ENCODE data around the gene NKX6-2. TPM values are rescaled to one million over a fixed set of nuclear protein-coding genes. Genes with fewer than 3 reads are reported as not detected.

The NKX6-2 gene
- total and polyA plus RNA-seq, 10 of the 15 experiments (the other 5 are each of a cell fraction or from before 2014, with no cell fraction given): 0.45 to 1.8 TPM; not detected in 8

DNA sequence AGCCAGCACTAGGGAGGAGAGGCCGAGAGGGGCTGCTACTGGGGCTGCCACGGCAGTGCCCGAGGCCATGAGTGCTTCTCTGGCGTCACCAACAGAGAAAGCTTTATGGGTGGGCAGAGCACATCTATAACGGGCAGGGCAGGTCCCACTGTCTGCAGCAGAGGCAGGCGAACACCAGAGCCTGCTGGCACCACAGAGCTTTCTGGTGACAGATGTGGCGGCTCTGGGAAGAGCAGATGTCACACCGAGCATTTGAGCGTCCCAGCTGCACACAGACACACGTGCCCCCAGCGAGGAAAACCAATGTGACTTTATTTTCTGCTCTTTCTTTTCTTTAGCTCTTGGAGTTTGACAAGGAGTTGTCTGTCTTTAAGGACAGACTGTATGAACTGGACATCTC, 20.5 kb downstream of the NKX6-2 start (continued):
- TF ChIP-seq IKZF2 (IDR thresholded peaks at IDR 0.05) (no peak), EZH2 (IDR thresholded peaks at IDR 0.05; ENCODE audit: borderline replicate concordance, control insufficient read depth, low read depth, low read length) (no peak), KLF5 (IDR thresholded peaks at IDR 0.05; ENCODE audit: partially characterized antibody) (no peak)
- TF ChIP-seq, protein P1, sequence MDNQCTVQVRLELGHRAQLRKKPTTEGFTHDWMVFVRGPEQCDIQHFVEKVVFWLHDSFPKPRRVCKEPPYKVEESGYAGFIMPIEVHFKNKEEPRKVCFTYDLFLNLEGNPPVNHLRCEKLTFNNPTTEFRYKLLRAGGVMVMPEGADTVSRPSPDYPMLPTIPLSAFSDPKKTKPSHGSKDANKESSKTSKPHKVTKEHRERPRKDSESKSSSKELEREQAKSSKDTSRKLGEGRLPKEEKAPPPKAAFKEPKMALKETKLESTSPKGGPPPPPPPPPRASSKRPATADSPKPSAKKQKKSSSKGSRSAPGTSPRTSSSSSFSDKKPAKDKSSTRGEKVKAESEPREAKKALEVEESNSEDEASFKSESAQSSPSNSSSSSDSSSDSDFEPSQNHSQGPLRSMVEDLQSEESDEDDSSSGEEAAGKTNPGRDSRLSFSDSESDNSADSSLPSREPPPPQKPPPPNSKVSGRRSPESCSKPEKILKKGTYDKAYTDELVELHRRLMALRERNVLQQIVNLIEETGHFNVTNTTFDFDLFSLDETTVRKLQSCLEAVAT (IDR thresholded peaks at IDR 0.05): no peak

DNA sequence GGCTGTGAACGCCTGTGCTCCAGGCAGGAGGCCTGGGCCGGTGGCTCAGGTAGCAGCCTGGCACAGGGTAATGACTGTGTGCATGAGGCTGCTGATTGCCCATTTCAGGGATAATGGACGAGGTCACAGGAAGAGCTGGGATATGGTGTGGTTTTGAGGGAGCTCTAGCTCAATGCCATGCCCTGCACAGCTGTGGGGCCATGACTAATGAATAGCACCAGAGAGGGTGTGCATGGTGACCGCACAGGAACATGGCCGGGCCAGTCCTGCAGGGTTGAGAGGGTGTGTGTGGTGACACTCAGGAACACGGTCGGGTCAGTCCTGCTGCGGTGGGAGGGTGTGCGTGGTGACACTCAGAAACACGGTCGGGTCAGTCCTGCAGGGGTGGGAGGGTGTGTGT, 21.8 kb downstream of the NKX6-2 start:
- Histone ChIP-seq H4K20me1 (ENCODE audit: control insufficient read depth, insufficient read depth) (no peaks in the 10 kb centered on the region), H3K27ac (ENCODE audit: control insufficient read depth, insufficient read depth) (no peak overlapping the region), H3K36me3 (ENCODE audit: control insufficient read depth in 2 of 2, insufficient read depth in 2 of 2, low read length in 1 of 2) (no peaks in the 10 kb centered on the region), H2AFZ (ENCODE audit: control insufficient read depth, low read depth, low read length) (no peak overlapping the region), H3K4me1 (ENCODE audit: control insufficient read depth, insufficient read depth, low read length) (no peaks in the 10 kb centered on the region), H3K4me3 (no peak overlapping the region), H3K79me2 (ENCODE audit: control insufficient read depth, insufficient read depth, low read length) (no peaks in the 10 kb centered on the region), H3K27me3 (replicated peaks in 1 of 2; ENCODE audit: control insufficient read depth in 2 of 2, insufficient read depth in 2 of 2, low read length in 1 of 2) (no peaks in the 10 kb centered on the region), H3K9ac (ENCODE audit: control insufficient read depth, insufficient read depth, low read length) (no peak overlapping the region), H3K9me3 (replicated peaks; ENCODE audit: control insufficient read depth, insufficient read depth, low read length) (no peaks in the 10 kb centered on the region; the same call in 2 of the 3 replicates), H3K4me2 (ENCODE audit: control insufficient read depth, insufficient read depth) (no peak overlapping the region)
- no TSS peak for BruUV-seq (replicated peaks)
- WGBS (ENCODE audit: insufficient coverage, insufficient replicate concordance, low lambda C conversion rate, missing lambda C conversion rate): 90% methylated on average over 11 of the region's 11 CpGs
- ChIA-PET RAD21 (ENCODE audit: unreplicated experiment) (no interaction called here), POLR2A (no interaction called here), CTCF (no interaction called here), SMC1A (ENCODE audit: uncharacterized antibody, unreplicated experiment) (no interaction called here)
- no peak for FAIRE-seq
- TF ChIP-seq NFYB (IDR thresholded peaks at IDR 0.05; ENCODE audit: insufficient read depth, low read depth, low read length) (no peak), HDAC6 (IDR thresholded peaks at IDR 0.05; ENCODE audit: unreplicated experiment) (no peak)
- TF ChIP-seq, protein P2, sequence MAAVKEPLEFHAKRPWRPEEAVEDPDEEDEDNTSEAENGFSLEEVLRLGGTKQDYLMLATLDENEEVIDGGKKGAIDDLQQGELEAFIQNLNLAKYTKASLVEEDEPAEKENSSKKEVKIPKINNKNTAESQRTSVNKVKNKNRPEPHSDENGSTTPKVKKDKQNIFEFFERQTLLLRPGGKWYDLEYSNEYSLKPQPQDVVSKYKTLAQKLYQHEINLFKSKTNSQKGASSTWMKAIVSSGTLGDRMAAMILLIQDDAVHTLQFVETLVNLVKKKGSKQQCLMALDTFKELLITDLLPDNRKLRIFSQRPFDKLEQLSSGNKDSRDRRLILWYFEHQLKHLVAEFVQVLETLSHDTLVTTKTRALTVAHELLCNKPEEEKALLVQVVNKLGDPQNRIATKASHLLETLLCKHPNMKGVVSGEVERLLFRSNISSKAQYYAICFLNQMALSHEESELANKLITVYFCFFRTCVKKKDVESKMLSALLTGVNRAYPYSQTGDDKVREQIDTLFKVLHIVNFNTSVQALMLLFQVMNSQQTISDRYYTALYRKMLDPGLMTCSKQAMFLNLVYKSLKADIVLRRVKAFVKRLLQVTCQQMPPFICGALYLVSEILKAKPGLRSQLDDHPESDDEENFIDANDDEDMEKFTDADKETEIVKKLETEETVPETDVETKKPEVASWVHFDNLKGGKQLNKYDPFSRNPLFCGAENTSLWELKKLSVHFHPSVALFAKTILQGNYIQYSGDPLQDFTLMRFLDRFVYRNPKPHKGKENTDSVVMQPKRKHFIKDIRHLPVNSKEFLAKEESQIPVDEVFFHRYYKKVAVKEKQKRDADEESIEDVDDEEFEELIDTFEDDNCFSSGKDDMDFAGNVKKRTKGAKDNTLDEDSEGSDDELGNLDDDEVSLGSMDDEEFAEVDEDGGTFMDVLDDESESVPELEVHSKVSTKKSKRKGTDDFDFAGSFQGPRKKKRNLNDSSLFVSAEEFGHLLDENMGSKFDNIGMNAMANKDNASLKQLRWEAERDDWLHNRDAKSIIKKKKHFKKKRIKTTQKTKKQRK (IDR thresholded peaks at IDR 0.05; ENCODE audit: low read depth, low read length): no peak
- TF ChIP-seq, protein P3, sequence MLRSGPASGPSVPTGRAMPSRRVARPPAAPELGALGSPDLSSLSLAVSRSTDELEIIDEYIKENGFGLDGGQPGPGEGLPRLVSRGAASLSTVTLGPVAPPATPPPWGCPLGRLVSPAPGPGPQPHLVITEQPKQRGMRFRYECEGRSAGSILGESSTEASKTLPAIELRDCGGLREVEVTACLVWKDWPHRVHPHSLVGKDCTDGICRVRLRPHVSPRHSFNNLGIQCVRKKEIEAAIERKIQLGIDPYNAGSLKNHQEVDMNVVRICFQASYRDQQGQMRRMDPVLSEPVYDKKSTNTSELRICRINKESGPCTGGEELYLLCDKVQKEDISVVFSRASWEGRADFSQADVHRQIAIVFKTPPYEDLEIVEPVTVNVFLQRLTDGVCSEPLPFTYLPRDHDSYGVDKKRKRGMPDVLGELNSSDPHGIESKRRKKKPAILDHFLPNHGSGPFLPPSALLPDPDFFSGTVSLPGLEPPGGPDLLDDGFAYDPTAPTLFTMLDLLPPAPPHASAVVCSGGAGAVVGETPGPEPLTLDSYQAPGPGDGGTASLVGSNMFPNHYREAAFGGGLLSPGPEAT (IDR thresholded peaks at IDR 0.05; ENCODE audit: low read depth): no peak
- TF ChIP-seq, protein P4, sequence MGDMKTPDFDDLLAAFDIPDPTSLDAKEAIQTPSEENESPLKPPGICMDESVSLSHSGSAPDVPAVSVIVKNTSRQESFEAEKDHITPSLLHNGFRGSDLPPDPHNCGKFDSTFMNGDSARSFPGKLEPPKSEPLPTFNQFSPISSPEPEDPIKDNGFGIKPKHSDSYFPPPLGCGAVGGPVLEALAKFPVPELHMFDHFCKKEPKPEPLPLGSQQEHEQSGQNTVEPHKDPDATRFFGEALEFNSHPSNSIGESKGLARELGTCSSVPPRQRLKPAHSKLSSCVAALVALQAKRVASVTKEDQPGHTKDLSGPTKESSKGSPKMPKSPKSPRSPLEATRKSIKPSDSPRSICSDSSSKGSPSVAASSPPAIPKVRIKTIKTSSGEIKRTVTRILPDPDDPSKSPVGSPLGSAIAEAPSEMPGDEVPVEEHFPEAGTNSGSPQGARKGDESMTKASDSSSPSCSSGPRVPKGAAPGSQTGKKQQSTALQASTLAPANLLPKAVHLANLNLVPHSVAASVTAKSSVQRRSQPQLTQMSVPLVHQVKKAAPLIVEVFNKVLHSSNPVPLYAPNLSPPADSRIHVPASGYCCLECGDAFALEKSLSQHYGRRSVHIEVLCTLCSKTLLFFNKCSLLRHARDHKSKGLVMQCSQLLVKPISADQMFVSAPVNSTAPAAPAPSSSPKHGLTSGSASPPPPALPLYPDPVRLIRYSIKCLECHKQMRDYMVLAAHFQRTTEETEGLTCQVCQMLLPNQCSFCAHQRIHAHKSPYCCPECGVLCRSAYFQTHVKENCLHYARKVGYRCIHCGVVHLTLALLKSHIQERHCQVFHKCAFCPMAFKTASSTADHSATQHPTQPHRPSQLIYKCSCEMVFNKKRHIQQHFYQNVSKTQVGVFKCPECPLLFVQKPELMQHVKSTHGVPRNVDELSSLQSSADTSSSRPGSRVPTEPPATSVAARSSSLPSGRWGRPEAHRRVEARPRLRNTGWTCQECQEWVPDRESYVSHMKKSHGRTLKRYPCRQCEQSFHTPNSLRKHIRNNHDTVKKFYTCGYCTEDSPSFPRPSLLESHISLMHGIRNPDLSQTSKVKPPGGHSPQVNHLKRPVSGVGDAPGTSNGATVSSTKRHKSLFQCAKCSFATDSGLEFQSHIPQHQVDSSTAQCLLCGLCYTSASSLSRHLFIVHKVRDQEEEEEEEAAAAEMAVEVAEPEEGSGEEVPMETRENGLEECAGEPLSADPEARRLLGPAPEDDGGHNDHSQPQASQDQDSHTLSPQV (IDR thresholded peaks at IDR 0.05): no peak
- DNase-seq (ENCODE audit: low read depth, low spot score): no peak
- intact Hi-C loops (cut with micrococcal nuclease; ENCODE audit: unreplicated experiment) (no loop called here), in situ Hi-C loops (cut with MboI) (no loop called here)
- ATAC-seq: no peak

Measured in GM12878 (cell line).